ENCODE measurements around the gene MYL12A. TPM values are rescaled to one million over a fixed set of nuclear protein-coding genes. Genes with fewer than 3 reads are reported as not detected.

The MYL12A gene
- total and polyA plus RNA-seq, 8 donors: 148 to 630 (median 255) TPM

- Histone ChIP-seq H3K27me3 (no peaks in the 10 kb centered on the region), H3K9me3 (no peaks in the 10 kb centered on the region), H3K36me3 (peaks cover 25 to 38% (median 31%) of the 10 kb centered on the region in 4 donors), H3K4me1 (peaks cover 35 to 72% (median 50%) of the 10 kb centered on the region in 4 donors), H3K4me3 (peak overlapping the region in 2 of 4 donors; percentile 56 to 83), H3K27ac (peak overlapping the region in 4 of 5 donors; percentile 65 to 100 (median 98))
- WGBS, 5 donors: 33 to 40% (median 36%) methylated on average over 6 of the region's 6 CpGs
- TF ChIP-seq POLR2A (IDR thresholded peaks at IDR 0.05) (no peak), POLR2AphosphoS5 (IDR thresholded peaks at IDR 0.05) (peak in 1 of 3 donors; percentile 7), EP300 (IDR thresholded peaks at IDR 0.05) (no peak)
- intact Hi-C loops (cut with DNase I; ENCODE audit: low total_unique reads): no loop called here
- no peak for DNase-seq
Observed at GRCh38 chr18:3250237-3251107, 2.9 kb downstream of the MYL12A start.

GRCh38 chr18:3251249-3251962 is 3.8 kb downstream of the MYL12A start:
- Histone ChIP-seq H3K4me1 (peaks cover 39 to 77% (median 54%) of the 10 kb centered on the region in 4 donors), H3K36me3 (peaks cover 34 to 47% (median 40%) of the 10 kb centered on the region in 4 donors), H3K9me3 (no peaks in the 10 kb centered on the region), H3K27ac (peak overlapping the region in 4 of 5 donors; percentile 3 to 100 (median 98)), H3K27me3 (no peaks in the 10 kb centered on the region), H3K4me3 (no peak overlapping the region)
- TF ChIP-seq EP300 (IDR thresholded peaks at IDR 0.05) (no peak), POLR2AphosphoS5 (IDR thresholded peaks at IDR 0.05) (no peak)
- WGBS, 5 donors: 69 to 77% (median 74%) methylated on average over 8 of the region's 8 CpGs
- intact Hi-C loops (cut with DNase I; ENCODE audit: low total_unique reads): no loop called here
- no peak for DNase-seq

- TF ChIP-seq CTCF (IDR thresholded peaks at IDR 0.05): no peak
- TF ChIP-seq POLR2AphosphoS5 (IDR thresholded peaks at IDR 0.05): no peak
- no peak for TF ChIP-seq POLR2A (IDR thresholded peaks at IDR 0.05)
- no peak for TF ChIP-seq EP300 (IDR thresholded peaks at IDR 0.05)
- H3K36me3 ChIP-seq: peaks cover 38 to 53% (median 46%) of the 10 kb centered on the region in 4 donors
- H3K4me3 ChIP-seq: no peak overlapping the region
- no peak for DNase-seq
- H3K9me3 ChIP-seq: no peaks in the 10 kb centered on the region
- peak overlapping the region in 4 of 5 donors; percentile 3 to 100 (median 98) for H3K27ac ChIP-seq
- 61 to 68% (median 65%) methylated on average over 3 of the region's 3 CpGs for WGBS, 5 donors
- H3K4me1 ChIP-seq: peaks cover 44 to 82% (median 58%) of the 10 kb centered on the region in 4 donors
- intact Hi-C loops (cut with DNase I; ENCODE audit: low total_unique reads): no loop called here
- no peaks in the 10 kb centered on the region for H3K27me3 ChIP-seq
Observed at GRCh38 chr18:3251963-3252277, 4.3 kb downstream of the MYL12A start.

GRCh38 chr18:3252843-3253242 is 5.2 kb downstream of the MYL12A start:
- Histone ChIP-seq H3K4me1 (peaks cover 53 to 91% (median 65%) of the 10 kb centered on the region in 4 donors), H3K27ac (peak overlapping the region in 4 of 5 donors; percentile 9 to 100 (median 63)), H3K4me3 (no peak overlapping the region), H3K9me3 (no peaks in the 10 kb centered on the region), H3K36me3 (peaks cover 47 to 62% (median 54%) of the 10 kb centered on the region in 4 donors), H3K27me3 (no peaks in the 10 kb centered on the region)
- no peak for DNase-seq
- TF ChIP-seq CTCF (IDR thresholded peaks at IDR 0.05) (no peak), EP300 (IDR thresholded peaks at IDR 0.05) (no peak), POLR2AphosphoS5 (IDR thresholded peaks at IDR 0.05) (no peak), POLR2A (IDR thresholded peaks at IDR 0.05) (no peak)
- WGBS, 5 donors: 56 to 97% (median 78%) methylated on average over 1 of the region's 1 CpG
- intact Hi-C loops (cut with DNase I; ENCODE audit: low total_unique reads): no loop called here

- DNase-seq: no peak
- no peaks in the 10 kb centered on the region for H3K9me3 ChIP-seq
- peak overlapping the region in 3 of 5 donors; percentile 61 to 90 (median 82) for H3K27ac ChIP-seq
- H3K4me1 ChIP-seq: peaks cover 52 to 90% (median 54%) of the 10 kb centered on the region in 4 donors
- TF ChIP-seq POLR2A (IDR thresholded peaks at IDR 0.05): no peak
- no peak for TF ChIP-seq EP300 (IDR thresholded peaks at IDR 0.05)
- TF ChIP-seq CTCF (IDR thresholded peaks at IDR 0.05): no peak
- no peak for TF ChIP-seq POLR2AphosphoS5 (IDR thresholded peaks at IDR 0.05)
- intact Hi-C loops (cut with DNase I; ENCODE audit: low total_unique reads): no loop called here
- 79 to 87% (median 83%) methylated on average over 4 of the region's 4 CpGs for whole genome bisulfite sequencing, 5 donors
- no peak overlapping the region for H3K4me3 ChIP-seq
- H3K36me3 ChIP-seq: peaks cover 54 to 68% (median 59%) of the 10 kb centered on the region in 4 donors
- no peaks in the 10 kb centered on the region for H3K27me3 ChIP-seq
Observed at GRCh38 chr18:3254725-3255124, 7.1 kb downstream of the MYL12A start.
